SK-N-SH (cell line): Measurements from ENCODE around the gene CLIC4. TPM values are rescaled to one million over a fixed set of nuclear protein-coding genes. Genes with fewer than 3 reads are reported as not detected.

Source experiments
- CTCF ChIA-PET: fragments of 300-600, 350-600 bp; formaldehyde crosslinking; extraction: SDS; loops from one replicate; lab custom pipeline; 2021; lab: Yijun Ruan, JAX
- POLR2A ChIA-PET: fragments of 350-600 bp; sonication (Branson Sonifier 250); formaldehyde crosslinking; extraction: SDS; loops from one replicate; lab custom pipeline; 2020; ENCODE audit warnings: antibody characterized with exemption, inconsistent platforms; lab: Yijun Ruan, JAX
- DNase-seq: peaks from one replicate; pipeline ENCODE4 v3.0.0; 2012
- H2AFZ ChIP-seq: fragments of 200-600 bp; sonication (generic); 2 replicates; pipeline ENCODE4 v1.8.1; 2016; ENCODE audit warnings: antibody characterized with exemption, mild to moderate bottlenecking, low read depth
- H3F3A ChIP-seq: fragments of 200-600 bp; sonication (generic); replicated peaks from 2 replicates; pipeline ENCODE3; 2016; ENCODE audit warnings: antibody characterized with exemption, mild to moderate bottlenecking; ENCODE audit not compliant: insufficient read depth
- H3K27ac ChIP-seq, 2 experiments: fragments of 200-500 bp in 1 of 2; fragments of 200-600 bp in 1 of 2; sonication (Bioruptor generic) in 1 of 2; sonication (generic), shearing (Covaris generic) in 1 of 2; 2 replicates each; pipeline versions ENCODE4 v1.5.1 to v1.6.1; 2014 to 2016; ENCODE audit warnings: low read depth in 2 of 2, inconsistent platforms in 1 of 2, low read length in 1 of 2, mild to moderate bottlenecking in 1 of 2, mixed read lengths in 1 of 2
- H3K27me3 ChIP-seq: fragments of 200-600 bp; sonication (generic), shearing (Covaris generic); 2 replicates; pipeline ENCODE4 v1.6.1; 2016; ENCODE audit warnings: mixed run types; ENCODE audit not compliant: insufficient read depth
- H3K36me3 ChIP-seq, 2 experiments: fragments of 200-500 bp in 1 of 2; fragments of 200-600 bp in 1 of 2; sonication (Bioruptor generic) in 1 of 2; sonication (generic) in 1 of 2; replicated peaks in 1 of 2; 2 replicates each; pipeline versions ENCODE3 to v1.5.1; 2014 to 2016; ENCODE audit warnings: low read length in 1 of 2, mild to moderate bottlenecking in 1 of 2; ENCODE audit not compliant: insufficient read depth in 2 of 2, control insufficient read depth in 1 of 2
- H3K4me1 ChIP-seq, 2 experiments: fragments of 200-500 bp in 1 of 2; fragments of 200-600 bp in 1 of 2; sonication (Bioruptor generic) in 1 of 2; sonication (generic), shearing (Covaris generic) in 1 of 2; 2 replicates each; pipeline versions ENCODE4 v1.5.1 to v1.6.1; 2014 to 2016; ENCODE audit warnings: low read depth in 1 of 2, low read length in 1 of 2, mixed run types in 1 of 2; ENCODE audit not compliant: insufficient read depth in 2 of 2, control insufficient read depth in 1 of 2
- H3K4me2 ChIP-seq: fragments of 200-600 bp; sonication (generic), shearing (Covaris generic); 2 replicates; pipeline ENCODE4 v1.6.1; 2017; ENCODE audit warnings: mixed run types
- H3K4me3 ChIP-seq, 2 experiments: fragments of 200-500 bp in 1 of 2; fragments of 200-600 bp in 1 of 2; sonication (Bioruptor generic) in 1 of 2; sonication (generic), shearing (Covaris generic) in 1 of 2; 2 replicates each; pipeline versions ENCODE4 v1.5.1 to v1.8.1; 2014 to 2016; ENCODE audit warnings: low read depth in 2 of 2, inconsistent platforms in 1 of 2, low read length in 1 of 2, mild to moderate bottlenecking in 1 of 2, mixed read lengths in 1 of 2, moderate library complexity in 1 of 2
- H3K79me2 ChIP-seq: fragments of 200-600 bp; sonication (generic); 2 replicates; pipeline ENCODE4 v1.8.1; 2017; ENCODE audit warnings: mild to moderate bottlenecking; ENCODE audit not compliant: insufficient read depth
- H3K9ac ChIP-seq: fragments of 200-600 bp; sonication (generic); 2 replicates; pipeline ENCODE4 v1.6.1; 2017; ENCODE audit warnings: mixed run types
- H3K9me2 ChIP-seq: fragments of 200-600 bp; sonication (generic); 2 replicates; pipeline ENCODE4 v1.6.1; 2017; ENCODE audit warnings: mixed run types
- H3K9me3 ChIP-seq: fragments of 200-600 bp; sonication (generic); 2 replicates; pipeline ENCODE4 v1.6.1; 2017; ENCODE audit warnings: mixed run types, mild to moderate bottlenecking, moderate library complexity
- H4K20me1 ChIP-seq: fragments of 200-600 bp; sonication (generic); 2 replicates; pipeline ENCODE4 v1.6.1; 2017; ENCODE audit warnings: mild to moderate bottlenecking, mixed run types; ENCODE audit not compliant: insufficient read depth
- EP300 ChIP-seq, 2 experiments: IDR thresholded peaks; 2 replicates each; pipeline versions ENCODE4 v1.4.0 to v1.6.1; 2012; ENCODE audit warnings: borderline replicate concordance in 1 of 2, low read depth in 1 of 2, low read length in 1 of 2
- EZH2phosphoT487 ChIP-seq: fragments of 200-600 bp; sonication (generic); IDR thresholded peaks from 2 replicates; pipeline ENCODE4 v1.6.1; 2017; ENCODE audit warnings: low read depth, mixed run types, mild to moderate bottlenecking, antibody characterized with exemption, moderate library complexity, borderline replicate concordance
- FOSL2 ChIP-seq: IDR thresholded peaks from 2 replicates; pipeline ENCODE4 v1.4.0; 2012; ENCODE audit warnings: low read depth, mild to moderate bottlenecking, moderate library complexity, borderline replicate concordance
- JUND ChIP-seq: IDR thresholded peaks from 2 replicates; pipeline ENCODE4 v1.4.0; 2012
- MEF2A ChIP-seq: IDR thresholded peaks from 2 replicates; pipeline ENCODE4 v1.4.0; 2012; ENCODE audit warnings: low read depth, borderline replicate concordance
- NFIC ChIP-seq: IDR thresholded peaks from 2 replicates; pipeline ENCODE4 v1.4.0; 2012; ENCODE audit warnings: borderline replicate concordance
- NRF1 ChIP-seq: IDR thresholded peaks from 2 replicates; pipeline ENCODE4 v1.6.1; 2012; ENCODE audit warnings: low read depth, mild to moderate bottlenecking, low read length
- POLR2AphosphoS5 ChIP-seq: IDR thresholded peaks from 2 replicates; pipeline ENCODE4 v1.6.1; 2012; ENCODE audit warnings: low read depth, low read length
- RAD21 ChIP-seq: IDR thresholded peaks from 2 replicates; pipeline ENCODE4 v1.6.1; 2012; ENCODE audit warnings: mild to moderate bottlenecking, low read length
- RCOR1 ChIP-seq: fragments of 150-350 bp; IDR thresholded peaks from 2 replicates; pipeline ENCODE4 v1.6.1; 2017; ENCODE audit warnings: antibody characterized with exemption, low read length
- RFX5 ChIP-seq: IDR thresholded peaks from 2 replicates; pipeline ENCODE4 v1.6.1; 2012; ENCODE audit warnings: mild to moderate bottlenecking, improper control_type of control experiment, low read length
- RXRA ChIP-seq: IDR thresholded peaks from 2 replicates; pipeline ENCODE4 v1.4.0; 2012; ENCODE audit warnings: low read depth, mild to moderate bottlenecking, borderline replicate concordance
- SMC3 ChIP-seq: IDR thresholded peaks from 2 replicates; pipeline ENCODE4 v1.6.1; 2012; ENCODE audit warnings: low read depth, low read length, improper control_type of control experiment
- TAF1 ChIP-seq: IDR thresholded peaks from 2 replicates; pipeline ENCODE4 v1.6.1; 2012; ENCODE audit warnings: low read depth, mild to moderate bottlenecking, low read length, moderate library complexity, borderline replicate concordance
- WGBS: methylation state at CpG from one replicate; pipeline ENCODE4 v1.1.6; 2017; ENCODE audit warnings: low lambda C conversion rate; 5-methylcytosine and 5-hydroxymethylcytosine counted together
- polyA plus RNA-seq, 3 experiments: library from polyadenylated mRNA; depleted of rRNA; stranded (reverse); fragments of >200 nt; gene quantifications; 2 replicates each; pipeline ENCODE4 v1.2.3, GENCODE V29; 2012
- TF ChIP-seq, protein P1 (sequence below): fragments of 150-350 bp; IDR thresholded peaks from 2 replicates; pipeline ENCODE4 v1.6.1; 2016; ENCODE audit warnings: mild to moderate bottlenecking, low read depth, low read length
- TF ChIP-seq, protein P2 (sequence below): IDR thresholded peaks from 2 replicates; pipeline ENCODE4; 2012
- TF ChIP-seq, protein P3 (sequence below): fragments of 200-600 bp; sonication (generic); IDR thresholded peaks from 2 replicates; pipeline ENCODE4 v1.6.1; 2017; ENCODE audit warnings: antibody characterized with exemption, mild to moderate bottlenecking, moderate library complexity
- TF ChIP-seq, protein P4 (sequence below): IDR thresholded peaks from 2 replicates; pipeline ENCODE4 v1.4.0; 2012; ENCODE audit warnings: low read depth, borderline replicate concordance
- TF ChIP-seq, protein P5 (sequence below): IDR thresholded peaks from 2 replicates; pipeline ENCODE4 v1.4.0; 2012; ENCODE audit warnings: low read depth, borderline replicate concordance

Gene CLIC4
- polyA plus RNA-seq, 1 of the 3 experiments (the other 2 are of a cell fraction) = 66.4 TPM

DNA sequence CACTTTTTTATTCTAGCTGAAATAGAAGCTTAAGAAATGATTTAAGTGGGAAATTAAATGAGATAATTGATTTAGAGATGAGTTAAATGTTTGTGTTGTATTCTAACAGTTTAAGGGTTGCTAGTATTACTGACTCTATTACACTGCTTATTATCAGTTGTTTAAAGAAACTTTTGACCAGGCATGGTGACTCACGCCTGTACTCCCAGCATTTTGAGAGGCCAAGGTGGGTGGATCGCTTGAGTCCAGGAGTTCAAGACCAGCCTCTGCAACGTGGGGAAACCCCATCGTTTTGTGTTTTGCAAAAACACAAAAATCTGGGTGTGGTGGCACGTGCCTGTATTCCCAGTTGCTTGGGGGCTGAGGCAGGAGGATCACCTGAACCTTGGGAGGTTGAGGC, 14.2 kb downstream of the CLIC4 start (continued):
- TF ChIP-seq, protein P1, sequence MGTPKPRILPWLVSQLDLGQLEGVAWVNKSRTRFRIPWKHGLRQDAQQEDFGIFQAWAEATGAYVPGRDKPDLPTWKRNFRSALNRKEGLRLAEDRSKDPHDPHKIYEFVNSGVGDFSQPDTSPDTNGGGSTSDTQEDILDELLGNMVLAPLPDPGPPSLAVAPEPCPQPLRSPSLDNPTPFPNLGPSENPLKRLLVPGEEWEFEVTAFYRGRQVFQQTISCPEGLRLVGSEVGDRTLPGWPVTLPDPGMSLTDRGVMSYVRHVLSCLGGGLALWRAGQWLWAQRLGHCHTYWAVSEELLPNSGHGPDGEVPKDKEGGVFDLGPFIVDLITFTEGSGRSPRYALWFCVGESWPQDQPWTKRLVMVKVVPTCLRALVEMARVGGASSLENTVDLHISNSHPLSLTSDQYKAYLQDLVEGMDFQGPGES = no peak
- TF ChIP-seq, protein P2, sequence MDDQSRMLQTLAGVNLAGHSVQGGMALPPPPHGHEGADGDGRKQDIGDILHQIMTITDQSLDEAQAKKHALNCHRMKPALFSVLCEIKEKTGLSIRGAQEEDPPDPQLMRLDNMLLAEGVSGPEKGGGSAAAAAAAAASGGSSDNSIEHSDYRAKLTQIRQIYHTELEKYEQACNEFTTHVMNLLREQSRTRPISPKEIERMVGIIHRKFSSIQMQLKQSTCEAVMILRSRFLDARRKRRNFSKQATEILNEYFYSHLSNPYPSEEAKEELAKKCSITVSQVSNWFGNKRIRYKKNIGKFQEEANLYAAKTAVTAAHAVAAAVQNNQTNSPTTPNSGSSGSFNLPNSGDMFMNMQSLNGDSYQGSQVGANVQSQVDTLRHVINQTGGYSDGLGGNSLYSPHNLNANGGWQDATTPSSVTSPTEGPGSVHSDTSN = no peak

DNA sequence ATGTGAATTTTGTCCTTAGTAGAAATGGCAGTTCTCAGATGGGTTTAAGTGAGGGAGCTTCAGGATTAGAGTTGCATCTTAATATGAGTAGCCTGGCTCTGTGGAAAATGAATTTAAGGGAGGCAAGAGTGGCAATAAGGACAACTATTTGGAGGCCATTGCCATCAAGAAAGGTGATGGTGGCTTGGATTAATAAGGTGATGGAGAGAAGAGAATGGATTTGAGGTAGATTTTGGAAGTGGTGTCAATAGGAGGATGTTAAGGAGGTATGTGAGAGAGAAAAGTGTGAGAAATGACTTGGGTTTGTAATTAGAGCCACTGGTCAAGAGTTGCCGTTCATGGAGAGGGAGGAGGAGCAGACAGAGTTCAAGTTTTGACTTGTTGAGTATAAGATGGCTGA, 16.3 kb downstream of the CLIC4 start:
- H3K4me3 ChIP-seq = no peak overlapping the region
- H3K9me3 ChIP-seq = no peaks in the 10 kb centered on the region
- peaks cover 29% of the 10 kb centered on the region for H3F3A ChIP-seq
- peaks cover 0 to 18% of the 10 kb centered on the region in 2 experiments; a peak in 2 of 4 replicates for H3K4me1 ChIP-seq
- WGBS = 97% methylated on average over 1 of the region's 1 CpG
- DNase-seq = no peak
- peaks cover 100% of the 10 kb centered on the region for H3K79me2 ChIP-seq
- ChIA-PET POLR2A (no interaction called here), CTCF (no interaction called here)
- no peaks in the 10 kb centered on the region for H3K9me2 ChIP-seq
- H3K36me3 ChIP-seq = peaks cover 0 to 14% of the 10 kb centered on the region in 2 experiments
- H3K27ac ChIP-seq = no peak overlapping the region
- TF ChIP-seq SMC3 (no peak), RCOR1 (no peak), EZH2phosphoT487 (no peak), NFIC (no peak), POLR2AphosphoS5 (no peak), RXRA (no peak), JUND (no peak), RAD21 (no peak), TAF1 (no peak), FOSL2 (no peak), MEF2A (no peak), RFX5 (no peak), EP300 (IDR thresholded peaks at IDR 0.05; ENCODE audit: borderline replicate concordance in 1 of 2, low read depth in 1 of 2, low read length in 1 of 2) (no peak), NRF1 (no peak)
- TF ChIP-seq, protein P3, sequence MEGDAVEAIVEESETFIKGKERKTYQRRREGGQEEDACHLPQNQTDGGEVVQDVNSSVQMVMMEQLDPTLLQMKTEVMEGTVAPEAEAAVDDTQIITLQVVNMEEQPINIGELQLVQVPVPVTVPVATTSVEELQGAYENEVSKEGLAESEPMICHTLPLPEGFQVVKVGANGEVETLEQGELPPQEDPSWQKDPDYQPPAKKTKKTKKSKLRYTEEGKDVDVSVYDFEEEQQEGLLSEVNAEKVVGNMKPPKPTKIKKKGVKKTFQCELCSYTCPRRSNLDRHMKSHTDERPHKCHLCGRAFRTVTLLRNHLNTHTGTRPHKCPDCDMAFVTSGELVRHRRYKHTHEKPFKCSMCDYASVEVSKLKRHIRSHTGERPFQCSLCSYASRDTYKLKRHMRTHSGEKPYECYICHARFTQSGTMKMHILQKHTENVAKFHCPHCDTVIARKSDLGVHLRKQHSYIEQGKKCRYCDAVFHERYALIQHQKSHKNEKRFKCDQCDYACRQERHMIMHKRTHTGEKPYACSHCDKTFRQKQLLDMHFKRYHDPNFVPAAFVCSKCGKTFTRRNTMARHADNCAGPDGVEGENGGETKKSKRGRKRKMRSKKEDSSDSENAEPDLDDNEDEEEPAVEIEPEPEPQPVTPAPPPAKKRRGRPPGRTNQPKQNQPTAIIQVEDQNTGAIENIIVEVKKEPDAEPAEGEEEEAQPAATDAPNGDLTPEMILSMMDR = no peak
- TF ChIP-seq, protein P4, sequence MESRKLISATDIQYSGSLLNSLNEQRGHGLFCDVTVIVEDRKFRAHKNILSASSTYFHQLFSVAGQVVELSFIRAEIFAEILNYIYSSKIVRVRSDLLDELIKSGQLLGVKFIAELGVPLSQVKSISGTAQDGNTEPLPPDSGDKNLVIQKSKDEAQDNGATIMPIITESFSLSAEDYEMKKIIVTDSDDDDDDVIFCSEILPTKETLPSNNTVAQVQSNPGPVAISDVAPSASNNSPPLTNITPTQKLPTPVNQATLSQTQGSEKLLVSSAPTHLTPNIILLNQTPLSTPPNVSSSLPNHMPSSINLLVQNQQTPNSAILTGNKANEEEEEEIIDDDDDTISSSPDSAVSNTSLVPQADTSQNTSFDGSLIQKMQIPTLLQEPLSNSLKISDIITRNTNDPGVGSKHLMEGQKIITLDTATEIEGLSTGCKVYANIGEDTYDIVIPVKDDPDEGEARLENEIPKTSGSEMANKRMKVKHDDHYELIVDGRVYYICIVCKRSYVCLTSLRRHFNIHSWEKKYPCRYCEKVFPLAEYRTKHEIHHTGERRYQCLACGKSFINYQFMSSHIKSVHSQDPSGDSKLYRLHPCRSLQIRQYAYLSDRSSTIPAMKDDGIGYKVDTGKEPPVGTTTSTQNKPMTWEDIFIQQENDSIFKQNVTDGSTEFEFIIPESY = no peak
- TF ChIP-seq, protein P5, sequence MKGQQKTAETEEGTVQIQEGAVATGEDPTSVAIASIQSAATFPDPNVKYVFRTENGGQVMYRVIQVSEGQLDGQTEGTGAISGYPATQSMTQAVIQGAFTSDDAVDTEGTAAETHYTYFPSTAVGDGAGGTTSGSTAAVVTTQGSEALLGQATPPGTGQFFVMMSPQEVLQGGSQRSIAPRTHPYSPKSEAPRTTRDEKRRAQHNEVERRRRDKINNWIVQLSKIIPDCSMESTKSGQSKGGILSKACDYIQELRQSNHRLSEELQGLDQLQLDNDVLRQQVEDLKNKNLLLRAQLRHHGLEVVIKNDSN = no peak
- TF ChIP-seq, protein P1 = no peak
- no peaks in the 10 kb centered on the region for H3K27me3 ChIP-seq
- no peak overlapping the region for H2AFZ ChIP-seq
- no peak overlapping the region for H3K9ac ChIP-seq
- H3K4me2 ChIP-seq = no peak overlapping the region
- H4K20me1 ChIP-seq = peaks cover 83% of the 10 kb centered on the region
